MM.1S (cell line): ENCODE measurements around the gene LCE2A.
A peak's percentile ranks its signal among the peaks of the same experiment; 100 is the strongest.
"Not testable (repeated sequence)": the region's sequence is repeated elsewhere in the genome, so short reads cannot be mapped to it uniquely, and the experiment has no call there.

Source experiments
- DNase-seq: peaks from one replicate; pipeline ENCODE4 v3.0.0-alpha.2; 2015
- H2AFZ ChIP-seq: fragments of 300-600 bp; sonication (generic); 2 replicates; pipeline ENCODE4 v1.6.0; 2016; ENCODE audit warnings: antibody characterized with exemption, low read length
- H3F3A ChIP-seq: fragments of 300-600 bp; sonication (generic); 2 replicates; pipeline ENCODE4 v1.6.1; 2016; ENCODE audit warnings: mild to moderate bottlenecking, antibody characterized with exemption, low read length, moderate library complexity, mixed read lengths; ENCODE audit not compliant: insufficient read depth
- H3K27ac ChIP-seq: fragments of 300-600 bp; sonication (generic); 2 replicates; pipeline ENCODE4 v1.5.1; 2016; ENCODE audit warnings: mild to moderate bottlenecking, low read length
- H3K27me3 ChIP-seq: fragments of 300-600 bp; sonication (generic); replicated peaks from 2 replicates; pipeline ENCODE4 v1.6.0; 2016; ENCODE audit warnings: low read length; ENCODE audit not compliant: insufficient read depth
- H3K36me3 ChIP-seq: fragments of 300-600 bp; sonication (generic); replicated peaks from 2 replicates; pipeline ENCODE4 v1.6.1; 2016; ENCODE audit warnings: mild to moderate bottlenecking, low read length, mixed read lengths; ENCODE audit not compliant: insufficient read depth
- H3K4me1 ChIP-seq: fragments of 300-600 bp; sonication (generic); 2 replicates; pipeline ENCODE4 v1.6.1; 2016; ENCODE audit warnings: low read length, mixed read lengths
- H3K4me2 ChIP-seq: fragments of 300-600 bp; sonication (generic); 2 replicates; pipeline ENCODE4 v1.6.0; 2016; ENCODE audit warnings: low read depth, low read length
- H3K4me3 ChIP-seq: fragments of 300-600 bp; sonication (generic); 2 replicates; pipeline ENCODE4 v1.5.1; 2016; ENCODE audit warnings: low read length, mixed read lengths
- H3K79me2 ChIP-seq: fragments of 300-600 bp; sonication (generic); 2 replicates; pipeline ENCODE4 v1.6.1; 2016; ENCODE audit warnings: mixed run types, low read length, mixed read lengths
- H3K9ac ChIP-seq: fragments of 300-600 bp; sonication (generic); 2 replicates; pipeline ENCODE4 v1.6.1; 2016; ENCODE audit warnings: low read length, mixed read lengths
- H3K9me2 ChIP-seq: fragments of 300-600 bp; sonication (generic); replicated peaks from 2 replicates; pipeline ENCODE4 v1.6.1; 2016; ENCODE audit warnings: mild to moderate bottlenecking, low read length, mixed read lengths; ENCODE audit not compliant: insufficient read depth
- H3K9me3 ChIP-seq: fragments of 300-600 bp; sonication (generic); replicated peaks from 2 replicates; pipeline ENCODE4 v1.6.1; 2016; ENCODE audit warnings: mild to moderate bottlenecking, low read length, mixed read lengths; ENCODE audit not compliant: insufficient read depth
- H4K20me1 ChIP-seq: fragments of 300-600 bp; sonication (generic); 2 replicates; pipeline ENCODE4 v1.6.1; 2016; ENCODE audit warnings: mild to moderate bottlenecking, low read length, moderate library complexity, mixed read lengths; ENCODE audit not compliant: insufficient read depth
- CTCF ChIP-seq: fragments of 300-600 bp; sonication (generic); IDR thresholded peaks from 2 replicates; pipeline ENCODE4 v1.5.1; 2016; ENCODE audit warnings: antibody characterized with exemption, low read length, mixed read lengths
- EZH2 ChIP-seq: fragments of 300-600 bp; sonication (generic); optimal IDR thresholded peaks from 2 replicates; pipeline ENCODE3; 2017; ENCODE audit warnings: low read depth, mild to moderate bottlenecking, antibody characterized with exemption, low read length, mixed read lengths
- EZH2phosphoT487 ChIP-seq: fragments of 300-600 bp; sonication (generic); IDR thresholded peaks from 2 replicates; pipeline ENCODE4 v1.6.1; 2018; ENCODE audit warnings: antibody characterized with exemption, low read length

Gene LCE2A

GRCh38 chr1:152681616-152682015 is 16.5 kb upstream of the LCE2A start:
- Histone ChIP-seq H3K4me2 (no peak overlapping the region), H3K27ac (no peak overlapping the region), H2AFZ (no peak overlapping the region), H3K27me3 (no peaks in the 10 kb centered on the region), H3K9me3 (no peaks in the 10 kb centered on the region), H4K20me1 (no peaks in the 10 kb centered on the region), H3K79me2 (no peaks in the 10 kb centered on the region), H3K9me2 (no peaks in the 10 kb centered on the region), H3K9ac (no peak overlapping the region), H3F3A (no peaks in the 10 kb centered on the region), H3K4me3 (no peak overlapping the region), H3K4me1 (no peaks in the 10 kb centered on the region), H3K36me3 (no peaks in the 10 kb centered on the region)
- DNase-seq: no peak
- TF ChIP-seq CTCF (no peak), EZH2phosphoT487 (no peak), EZH2 (no peak)

- Histone ChIP-seq H3K4me1 (no peaks in the 10 kb centered on the region), H3K4me3 (no peak overlapping the region), H3K9me3 (no peaks in the 10 kb centered on the region), H3K79me2 (no peaks in the 10 kb centered on the region), H3K4me2 (no peak overlapping the region), H3F3A (no peaks in the 10 kb centered on the region), H3K9me2 (no peaks in the 10 kb centered on the region), H4K20me1 (no peaks in the 10 kb centered on the region), H3K27me3 (no peaks in the 10 kb centered on the region), H3K27ac (no peak overlapping the region), H3K9ac (no peak overlapping the region), H3K36me3 (no peaks in the 10 kb centered on the region), H2AFZ (no peak overlapping the region)
- DNase-seq: peak; percentile 3
- no peak for TF ChIP-seq CTCF
- no peak for TF ChIP-seq EZH2phosphoT487
Measured at GRCh38 chr1:152683846-152684245, 14.3 kb upstream of the LCE2A start.

- not testable (repeated sequence) for H3K9me2 ChIP-seq, H3K4me1 ChIP-seq, H3K79me2 ChIP-seq, H3K9ac ChIP-seq, H3K4me2 ChIP-seq, H3K27ac ChIP-seq, H3K9me3 ChIP-seq, H3K27me3 ChIP-seq, H3K4me3 ChIP-seq, H4K20me1 ChIP-seq, DNase-seq, H3K36me3 ChIP-seq, H3F3A ChIP-seq, H2AFZ ChIP-seq
Measured at GRCh38 chr1:152685823-152686222, 12.3 kb upstream of the LCE2A start, which contains the start of gene LCE2B. LCE2B (plus strand) TSS chr1:152686123; CDS start chr1:152686844, 721 bp downstream.

GRCh38 chr1:152699746-152700145 is 1.6 kb downstream of the LCE2A start:
- H3K9me3 ChIP-seq: no peaks in the 10 kb centered on the region
- no peaks in the 10 kb centered on the region for H3K4me1 ChIP-seq
- DNase-seq: no peak
- no peaks in the 10 kb centered on the region for H3K79me2 ChIP-seq
- no peaks in the 10 kb centered on the region for H3K27me3 ChIP-seq
- no peak overlapping the region for H3K4me2 ChIP-seq
- no peaks in the 10 kb centered on the region for H3F3A ChIP-seq
- H3K9me2 ChIP-seq: no peaks in the 10 kb centered on the region
- H3K36me3 ChIP-seq: no peaks in the 10 kb centered on the region
- no peak overlapping the region for H3K9ac ChIP-seq
- H2AFZ ChIP-seq: no peak overlapping the region
- no peaks in the 10 kb centered on the region for H4K20me1 ChIP-seq
- TF ChIP-seq EZH2phosphoT487: no peak
- no peak for TF ChIP-seq CTCF
- no peak for TF ChIP-seq EZH2
- H3K27ac ChIP-seq: no peak overlapping the region
- H3K4me3 ChIP-seq: no peak overlapping the region
